ENCODE results near the gene TSHZ3. TPM values are rescaled to one million over a fixed set of nuclear protein-coding genes. Genes with fewer than 3 reads are reported as not detected.

Gene TSHZ3
- total and polyA plus RNA-seq, 2 of the 8 experiments (the other 6 are each of a cell fraction or from before 2014, with no cell fraction given), result 3.1 to 12.3 TPM

DNA sequence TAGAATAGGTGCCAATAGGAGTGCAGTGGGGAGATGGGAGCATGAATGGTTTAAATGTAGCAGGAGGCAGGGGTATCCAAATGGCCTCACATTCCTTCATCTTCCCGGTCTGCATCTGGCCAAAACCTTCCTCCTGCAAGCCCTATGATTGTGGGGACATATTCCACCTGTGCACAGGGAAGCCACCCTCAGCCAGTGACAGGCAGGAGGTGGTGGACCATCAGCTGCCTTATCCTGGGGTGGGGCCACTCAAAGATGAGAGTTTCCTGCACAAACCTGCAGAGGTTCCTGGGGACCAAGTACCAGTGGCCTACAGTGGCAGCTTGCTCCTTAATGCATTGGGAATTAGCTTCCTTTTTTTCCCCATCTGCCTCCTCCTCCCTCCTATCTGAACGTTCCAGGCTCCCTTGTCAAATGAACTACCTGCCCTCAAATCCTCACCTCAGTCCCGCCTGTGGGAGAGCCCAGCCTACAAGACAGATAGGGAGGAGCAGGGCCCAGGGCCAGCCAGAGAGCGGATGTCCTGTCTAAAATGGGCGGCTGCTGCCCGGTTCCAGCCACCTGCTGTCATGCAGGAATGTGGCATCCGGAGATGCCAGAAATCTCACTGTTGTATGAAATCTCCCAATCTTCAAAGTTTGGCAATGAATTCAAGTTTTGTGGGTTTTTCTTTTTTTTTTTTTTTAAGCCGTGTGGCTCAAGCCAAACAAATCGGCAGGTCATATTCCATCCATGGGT, 85.0 kb downstream of the TSHZ3 start:
- WGBS, 2 experiments (ENCODE audit: extremely low coverage in 1 of 2, insufficient coverage in 1 of 2, insufficient read length in 1 of 2, insufficient replicate concordance in 2 of 2, low coverage in 1 of 2, low lambda C conversion rate in 2 of 2, missing lambda C conversion rate in 1 of 2), result 82% methylated on average over 7 of the region's 9 CpGs; no CpG with 5 or more reads in 1 of the 2 experiments
- H3K23ac ChIP-seq (ENCODE audit: insufficient read length), result no peak overlapping the region
- no peak for DNase-seq (ENCODE audit: low read depth in 1 of 2, low spot score in 2 of 2)
- TF ChIP-seq, protein P1, sequence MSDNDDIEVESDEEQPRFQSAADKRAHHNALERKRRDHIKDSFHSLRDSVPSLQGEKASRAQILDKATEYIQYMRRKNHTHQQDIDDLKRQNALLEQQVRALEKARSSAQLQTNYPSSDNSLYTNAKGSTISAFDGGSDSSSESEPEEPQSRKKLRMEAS (IDR thresholded peaks at IDR 0.05), result no peak
- TF ChIP-seq EP300 (IDR thresholded peaks at IDR 0.05; ENCODE audit: borderline replicate concordance in 1 of 2, low read depth in 2 of 2, low read length in 2 of 2) (no peak), KDM1A (IDR thresholded peaks at IDR 0.05; ENCODE audit: borderline replicate concordance, low read length) (no peak), SRF (IDR thresholded peaks at IDR 0.05; ENCODE audit: low read depth, low read length) (no peak), TCF12 (IDR thresholded peaks at IDR 0.05; ENCODE audit: low read depth, low read length) (no peak)

More for the DNA sequence above, 85.0 kb downstream of the TSHZ3 start:
- Histone ChIP-seq H2BK12ac (ENCODE audit: low read depth, low read length) (no peak overlapping the region), H3K14ac (ENCODE audit: insufficient read length) (no peak overlapping the region), H2BK5ac (ENCODE audit: low read depth, low read length) (no peak overlapping the region), H4K20me1 (replicated peaks in 1 of 2; ENCODE audit: control insufficient read depth in 1 of 2, insufficient read depth in 2 of 2, low read length in 2 of 2) (no peaks in the 10 kb centered on the region), H4K5ac (ENCODE audit: insufficient read length, low read depth, low read length) (no peak overlapping the region), H3K4me2 (ENCODE audit: insufficient read depth in 1 of 2, low read depth in 2 of 2, low read length in 2 of 2) (no peak overlapping the region), H2AFZ (ENCODE audit: low read length) (no peak overlapping the region), H3K23me2 (ENCODE audit: low read depth, low read length) (no peaks in the 10 kb centered on the region), H3K9ac (replicated peaks in 1 of 4; ENCODE audit: extremely low read depth in 1 of 4, low read depth in 3 of 4, low read length in 3 of 4) (no peak overlapping the region), H3K36me3 (ENCODE audit: control insufficient read depth in 2 of 4, insufficient read depth in 4 of 4, low read length in 3 of 4) (no peaks in the 10 kb centered on the region), H4K91ac (replicated peaks; ENCODE audit: insufficient read length, low read length) (no peak overlapping the region), H3K4me1 (replicated peaks in 1 of 4; ENCODE audit: control insufficient read depth in 3 of 4, insufficient read depth in 4 of 4, low read length in 3 of 4) (no peaks in the 10 kb centered on the region; a peak in 3 of 7 replicates), H3K27me3 (replicated peaks in 1 of 4; ENCODE audit: control insufficient read depth in 3 of 4, extremely low read depth in 1 of 4, insufficient read depth in 3 of 4, low read length in 3 of 4) (no peaks in the 10 kb centered on the region), H3K56ac (replicated peaks; ENCODE audit: insufficient read length, low read depth, low read length) (no peak overlapping the region), H2BK15ac (ENCODE audit: low read length) (no peak overlapping the region), H3K27ac (ENCODE audit: low read depth, low read length) (no peak overlapping the region), H3K79me2 (ENCODE audit: control insufficient read depth in 1 of 2, insufficient read depth in 2 of 2, low read length in 2 of 2) (no peaks in the 10 kb centered on the region), H3K18ac (ENCODE audit: extremely low read depth, low read length) (no peak overlapping the region), H3K4ac (replicated peaks; ENCODE audit: insufficient read length, low read depth, low read length) (no peak overlapping the region), H2BK120ac (replicated peaks; ENCODE audit: low read depth, low read length) (no peak overlapping the region), H3K9me3 (ENCODE audit: insufficient read depth in 2 of 2, low read depth in 1 of 2, low read length in 1 of 2) (no peaks in the 10 kb centered on the region), H4K8ac (ENCODE audit: extremely low read depth, insufficient read depth, low read length) (no peak overlapping the region), H2BK20ac (ENCODE audit: low read length) (no peak overlapping the region), H3K79me1 (ENCODE audit: low read depth, low read length) (no peaks in the 10 kb centered on the region), H3K4me3 (ENCODE audit: extremely low read depth in 1 of 4, insufficient read depth in 2 of 4, low read depth in 3 of 4, low read length in 4 of 4) (no peak overlapping the region), H2AK5ac (ENCODE audit: low read depth, low read length) (no peak overlapping the region)
- no peak for FAIRE-seq
- ChIA-PET CTCF (ENCODE audit: partially characterized antibody) (interaction anchor here (0.6 to 4.7 kb wide), 8 partner anchors 10 to 961 kb away, joined by 3 to 19 read pairs (median 4); no protein-coding TSS in a partner anchor), POLR2A (ENCODE audit: partially characterized antibody) (no interaction called here)
